Glomerular endothelial cell (primary cell): ENCODE data around the gene BTNL2. TPM values are rescaled to one million over a fixed set of nuclear protein-coding genes. Genes with fewer than 3 reads are reported as not detected.
"Not testable (repeated sequence)": the region's sequence is repeated elsewhere in the genome, so short reads cannot be mapped to it uniquely, and the experiment has no call there.

ENCODE experiments used
- DNase-seq: peaks from one replicate; pipeline ENCODE4 v3.0.0-alpha.2; 2011; ENCODE audit warnings: low read depth, low spot score; ENCODE audit errors: extremely low read depth
- total RNA-seq: library from RNA; depleted of rRNA; stranded (reverse); fragments of >200 nt; gene quantifications from 2 replicates; pipeline ENCODE4 v1.2.3, GENCODE V29; 2015

The BTNL2 gene
- total RNA-seq, 1 donor from 2014 or later: not detected

DNA sequence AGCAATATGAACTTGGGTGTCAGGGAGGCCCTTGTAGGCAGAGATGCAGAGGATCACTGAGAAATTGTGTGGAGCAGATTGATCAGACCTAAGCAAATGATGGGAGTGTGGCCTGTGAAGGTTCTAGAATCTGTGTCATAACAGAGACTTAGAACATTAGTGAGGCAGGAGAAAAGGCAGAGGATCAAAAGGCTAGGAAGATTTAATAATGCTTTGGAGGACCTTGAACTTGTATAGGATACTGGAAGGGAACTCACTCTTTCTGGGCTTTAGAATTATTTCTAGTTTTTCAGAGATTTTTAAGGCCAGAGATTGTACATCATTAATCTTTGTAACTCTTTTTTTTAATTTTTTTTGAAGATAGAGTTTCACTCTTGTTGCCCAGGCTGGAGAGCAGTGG, 35.2 kb downstream of the BTNL2 start, which contains the start of gene TSBP1:
TSBP1 (minus strand) TSS at position 101 of the 400 bp plus-strand sequence. CDS start 197 bp downstream, outside the sequence.
- no peak for DNase-seq

DNA sequence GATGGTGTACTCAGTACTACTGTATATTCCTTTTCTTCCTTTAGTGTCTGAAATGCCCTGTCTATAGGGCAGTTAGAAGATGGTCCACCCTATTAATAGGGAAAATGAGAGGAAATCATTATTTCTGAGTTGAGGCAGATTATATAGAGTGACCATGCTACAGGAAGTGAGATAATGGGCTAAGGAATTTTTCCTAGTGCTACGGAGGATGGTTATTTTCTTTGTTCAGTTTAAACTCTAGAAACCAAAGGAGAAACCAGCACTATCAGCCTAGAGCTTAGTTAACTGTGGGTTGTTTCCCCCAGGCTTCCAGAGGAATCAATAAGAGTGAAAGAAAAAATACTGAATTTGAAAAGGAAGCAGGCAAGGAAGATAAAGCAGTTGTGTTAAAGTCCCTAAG, 35.8 kb downstream of the BTNL2 start:
- peak; percentile 56 for DNase-seq

DNA sequence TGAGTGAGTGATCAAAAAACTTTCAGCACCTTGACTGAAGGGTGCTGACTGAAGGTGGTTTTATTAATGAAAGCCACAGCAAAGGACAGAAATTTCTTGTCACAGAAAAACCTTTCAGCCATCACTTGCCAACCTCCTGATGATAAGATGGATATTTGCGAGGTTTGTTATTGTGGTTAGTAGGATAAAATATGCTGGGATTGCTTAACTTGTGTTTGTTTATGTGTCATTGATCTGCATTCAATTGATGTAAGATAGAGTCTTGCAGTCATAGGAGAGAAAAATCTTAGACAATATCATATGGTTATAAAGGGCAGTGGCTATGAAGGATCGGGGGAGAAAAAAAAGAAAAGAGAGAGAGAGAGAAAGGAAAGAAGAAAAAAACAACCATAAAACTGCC, 36.5 kb downstream of the BTNL2 start:
- no peak for DNase-seq

DNA sequence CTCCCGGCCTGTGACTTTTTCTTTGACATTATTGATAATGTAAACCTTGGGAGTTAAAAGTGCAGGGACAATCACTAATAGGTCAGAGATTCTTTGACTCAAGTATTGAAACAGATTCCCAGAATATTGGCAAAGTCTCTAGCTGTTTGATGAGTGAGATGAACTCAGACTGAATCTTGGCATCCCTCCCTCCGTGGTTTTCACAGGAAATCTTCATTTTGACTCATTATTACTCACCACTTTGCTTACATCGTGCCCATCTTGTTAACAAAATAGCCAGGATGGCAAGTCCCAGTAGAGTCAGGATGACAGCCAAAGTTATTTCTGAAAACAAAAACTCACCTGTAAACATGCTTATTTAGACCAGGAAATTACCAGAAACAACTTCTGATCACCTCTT, 37.3 kb downstream of the BTNL2 start:
- peak; percentile 78 for DNase-seq

DNA sequence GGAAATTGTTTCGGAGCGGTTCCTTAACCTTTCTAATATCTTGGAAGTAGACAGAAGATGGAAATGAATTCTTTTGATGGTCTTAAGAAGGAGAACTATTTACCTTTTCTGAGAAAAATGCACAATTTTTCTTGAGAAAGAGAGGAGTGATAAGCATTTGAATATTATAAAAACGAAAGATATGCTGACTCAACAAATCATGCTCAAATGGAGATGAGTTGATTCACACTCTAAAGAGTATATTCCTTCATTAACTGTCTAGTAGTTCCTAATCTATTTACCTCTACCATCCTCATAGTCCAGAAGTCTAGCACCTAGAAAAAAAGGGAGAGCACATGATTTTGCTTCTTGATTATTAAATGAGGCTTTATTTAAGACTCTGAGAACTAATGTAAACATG, 39.3 kb downstream of the BTNL2 start:
- no peak for DNase-seq

DNA sequence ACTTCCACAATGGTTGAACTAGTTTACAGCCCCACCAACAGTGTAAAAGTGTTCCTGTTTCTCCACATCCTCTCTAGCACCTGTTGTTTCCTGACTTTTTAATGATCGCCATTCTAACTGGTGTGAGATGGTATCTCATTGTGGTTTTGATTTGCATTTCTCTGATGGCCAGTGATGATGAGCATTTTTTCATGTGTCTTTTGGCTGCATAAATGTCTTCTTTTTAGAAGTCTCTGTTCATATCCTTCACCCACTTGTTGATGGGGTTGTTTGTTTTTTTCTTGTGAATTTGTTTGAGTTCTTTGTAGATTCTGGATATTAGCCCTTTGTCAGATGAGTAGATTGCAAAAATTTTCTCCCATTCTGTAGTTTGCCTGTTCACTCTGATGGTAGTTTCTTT, 47.8 kb downstream of the BTNL2 start:
- not testable (repeated sequence) for DNase-seq

DNA sequence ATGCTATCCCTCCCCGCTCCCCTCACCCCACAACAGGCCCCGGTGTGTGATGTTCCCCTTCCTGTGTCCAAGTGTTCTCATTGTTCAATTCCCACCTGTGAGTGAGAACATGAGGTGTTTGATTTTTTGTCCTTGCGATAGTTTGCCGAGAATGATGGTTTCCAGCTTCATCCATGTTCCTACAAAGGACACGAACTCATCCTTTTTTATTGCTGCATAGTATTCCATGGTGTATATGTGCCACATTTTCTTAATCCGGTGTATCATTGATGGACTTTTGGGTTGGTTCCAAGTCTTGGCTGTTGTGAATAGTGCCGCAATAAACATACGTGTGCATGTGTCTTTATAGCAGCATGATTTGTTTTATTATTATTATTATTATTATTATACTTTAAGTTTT, 48.4 kb downstream of the BTNL2 start:
- DNase-seq: not testable (repeated sequence)

DNA sequence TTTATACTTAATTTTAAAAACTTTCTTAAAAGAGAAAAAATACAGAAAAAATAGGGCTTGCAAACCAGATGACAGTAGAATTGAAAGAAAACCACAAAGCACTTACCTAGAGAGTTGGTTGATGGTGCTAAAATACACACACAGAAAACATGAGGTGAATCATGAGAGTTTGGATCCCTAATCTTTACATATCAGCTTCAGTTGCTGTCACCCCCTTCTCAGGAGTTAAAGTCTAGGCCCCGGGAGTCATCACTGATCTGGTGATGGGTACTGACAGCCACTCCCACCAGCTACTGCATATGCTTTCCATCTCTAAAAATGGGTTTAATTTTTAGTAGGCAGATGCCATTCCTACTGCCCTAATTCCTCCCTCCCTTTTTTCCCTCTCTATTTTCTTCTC, 52.0 kb downstream of the BTNL2 start:
- no peak for DNase-seq

DNA sequence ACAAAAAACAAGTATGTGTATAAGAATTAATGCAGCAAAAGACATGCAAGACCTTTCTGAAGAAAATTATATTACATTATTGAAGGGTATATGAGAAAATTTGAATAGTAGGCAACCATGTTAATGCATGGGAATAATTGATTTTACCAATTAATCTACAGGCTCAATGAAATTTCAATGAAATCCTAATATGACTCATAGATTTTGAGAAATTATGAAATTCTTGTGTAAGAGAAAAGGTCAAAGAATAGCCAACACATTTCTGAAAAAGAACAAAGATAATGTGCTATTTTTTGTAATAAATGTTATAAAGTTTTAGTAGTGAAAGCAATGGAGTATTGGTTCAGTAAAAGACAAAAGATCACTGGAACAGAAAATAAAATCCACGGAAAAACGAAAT, 53.6 kb downstream of the BTNL2 start:
- no peak for DNase-seq

Other genes with a start within 250 kb of the BTNL2 start
- gene EGFL8, start 242.6 kb downstream of the BTNL2 start, total RNA-seq: 6.1 and 7.1 TPM in 2 replicates
- 58.8 and 60.7 TPM in 2 replicates for gene AGPAT1, start 231.1 kb downstream of the BTNL2 start, total RNA-seq
- 72.6 and 88.0 TPM in 2 replicates for gene RNF5, start 228.8 kb downstream of the BTNL2 start, total RNA-seq
- gene AGER, start 222.9 kb downstream of the BTNL2 start, total RNA-seq: 0.19 and 6.1 TPM in 2 replicates
- 38.3 and 72.2 TPM in 2 replicates for gene PBX2, start 217.0 kb downstream of the BTNL2 start, total RNA-seq
- 15.5 and 21.8 TPM in 2 replicates for gene GPSM3, start 214.5 kb downstream of the BTNL2 start, total RNA-seq
- 66.1 and 242 TPM in 2 replicates for gene NOTCH4, start 183.1 kb downstream of the BTNL2 start, total RNA-seq
- not detected in 2 replicates for gene TSBP1, start 35.3 kb downstream of the BTNL2 start, total RNA-seq
- gene HLA-DRA, start 32.7 kb upstream of the BTNL2 start, total RNA-seq: 0.41 TPM in 1 of 2 replicates, not detected in the other
- gene HLA-DRB5, start 123.1 kb upstream of the BTNL2 start, total RNA-seq: 0.70 TPM in 1 of 2 replicates, not detected in the other
- gene HLA-DRB1, start 182.7 kb upstream of the BTNL2 start, total RNA-seq: 12.7 and 20.4 TPM in 2 replicates
- gene HLA-DQA1, start 230.2 kb upstream of the BTNL2 start, total RNA-seq: not detected in 2 replicates